Sigmoid colon (tissue), 7 donors: ENCODE results near the gene FAR1. TPM values are rescaled to one million over a fixed set of nuclear protein-coding genes. Genes with fewer than 3 reads are reported as not detected.

Source experiments
- DNase-seq: peaks from one replicate; pipeline ENCODE4 v3.0.0-alpha.2; 2019
- H3K27ac ChIP-seq, 4 donors: fragments of 200-600 bp; sonication (generic); one replicate each; pipeline ENCODE4 v1.5.1; 2016 to 2019; ENCODE audit warnings: mild to moderate bottlenecking in 1 of 4
- H3K27me3 ChIP-seq, 3 donors: fragments of 200-600 bp; sonication (generic); one replicate each; pipeline ENCODE4 v1.5.1; 2019; ENCODE audit warnings: mild to moderate bottlenecking in 1 of 3
- H3K36me3 ChIP-seq, 4 donors: fragments of 200-600 bp; sonication (generic); one replicate each; pipeline ENCODE4 v1.5.1; 2016 to 2019
- H3K4me1 ChIP-seq, 4 donors: fragments of 200-600 bp; sonication (generic); one replicate each; pipeline ENCODE4 v1.5.1; 2017 to 2019
- H3K4me3 ChIP-seq, 4 donors: fragments of 200-600 bp; sonication (generic); one replicate each; pipeline ENCODE4 v1.5.1; 2017 to 2019; ENCODE audit warnings: mild to moderate bottlenecking in 2 of 4, moderate library complexity in 1 of 4
- H3K9me3 ChIP-seq, 4 donors: fragments of 200-600 bp in 3 of 4; sonication (generic) in 3 of 4; one replicate each; pipeline versions ENCODE4 v1.5.1 to v1.6.1; 2013 to 2019
- CTCF ChIP-seq, 4 experiments: fragments of 450-650 bp in 3 of 4; fragments of 200-600 bp in 1 of 4; IDR thresholded peaks; one replicate each; pipeline ENCODE4 v1.5.1; 2016 to 2019; ENCODE audit warnings: antibody characterized with exemption in 4 of 4, mild to moderate bottlenecking in 3 of 4, moderate library complexity in 2 of 4
- EP300 ChIP-seq, 4 donors: sonication (generic); formaldehyde crosslinking; IDR thresholded peaks; one replicate each; pipeline ENCODE4 v1.6.1; 2017; ENCODE audit warnings: antibody characterized with exemption in 4 of 4
- POLR2A ChIP-seq, 2 donors: fragments of 450-650 bp; IDR thresholded peaks; one replicate each; pipeline ENCODE4 v1.6.1; 2016; ENCODE audit warnings: antibody characterized with exemption in 2 of 2, mild to moderate bottlenecking in 2 of 2, moderate library complexity in 2 of 2
- POLR2AphosphoS5 ChIP-seq, 4 donors: sonication (generic); formaldehyde crosslinking; IDR thresholded peaks; one replicate each; pipeline ENCODE4 v1.6.1; 2017; ENCODE audit warnings: antibody characterized with exemption in 4 of 4
- WGBS, 2 donors: extraction: QIAGEN DNeasy Blood & Tissue Kit; methylation state at CpG; one replicate each; pipeline ENCODE4 v1.1.7; 2013; 5-methylcytosine and 5-hydroxymethylcytosine counted together
- intact Hi-C: fragments of 100-400 bp; cut with DNase I; formaldehyde crosslinking; loops from one replicate; pipeline ENCODE4 v1.15.1; 2023
- polyA plus RNA-seq, 3 donors: library from polyadenylated mRNA; stranded (reverse); fragments of 200-250 nt; gene quantifications; one replicate each; pipeline ENCODE4 v1.2.3, GENCODE V29; 2013
- total RNA-seq, 4 donors: library from RNA; depleted of rRNA; stranded (reverse); fragments of >200 nt; gene quantifications; one replicate each; pipeline ENCODE4 v1.1.0, GENCODE V29; 2016
- donor health status: healthy with polysubstance abuse.
- donor health status: Bipolar disorder and iron deficiency.
- donor health status: healthy.

FAR1 gene
- total and polyA plus RNA-seq, 7 donors = 22.8 to 52.1 (median 37.1) TPM

GRCh38 chr11:13685461-13686108, 17.1 kb downstream of the FAR1 start:
- Histone ChIP-seq H3K27ac (no peak overlapping the region), H3K4me3 (no peak overlapping the region), H3K9me3 (no peaks in the 10 kb centered on the region), H3K36me3 (no peaks in the 10 kb centered on the region), H3K27me3 (no peaks in the 10 kb centered on the region), H3K4me1 (peaks cover 0 to 17% (median 6%) of the 10 kb centered on the region in 4 donors)
- WGBS, 2 donors = 74 to 79% methylated on average over 5 of the region's 5 CpGs
- intact Hi-C loops = no loop called here
- no peak for TF ChIP-seq POLR2A (IDR thresholded peaks at IDR 0.05)
- TF ChIP-seq POLR2AphosphoS5 (IDR thresholded peaks at IDR 0.05) = no peak
- TF ChIP-seq EP300 (IDR thresholded peaks at IDR 0.05) = no peak
- no peak for TF ChIP-seq CTCF (IDR thresholded peaks at IDR 0.05)
- no peak for DNase-seq

- TF ChIP-seq POLR2AphosphoS5 (IDR thresholded peaks at IDR 0.05) (no peak), POLR2A (IDR thresholded peaks at IDR 0.05) (no peak), CTCF (IDR thresholded peaks at IDR 0.05) (no peak), EP300 (IDR thresholded peaks at IDR 0.05) (no peak)
- Histone ChIP-seq H3K36me3 (no peaks in the 10 kb centered on the region), H3K27me3 (no peaks in the 10 kb centered on the region), H3K4me3 (no peak overlapping the region), H3K4me1 (peaks cover 0 to 17% (median under 1%) of the 10 kb centered on the region in 4 donors), H3K27ac (no peak overlapping the region), H3K9me3 (no peaks in the 10 kb centered on the region)
- no peak for DNase-seq
- intact Hi-C loops = no loop called here
- 65 to 77% methylated on average over 1 of the region's 1 CpG for WGBS, 2 donors
Observed at GRCh38 chr11:13686776-13687175, 18.3 kb downstream of the FAR1 start.

- intact Hi-C loops = no loop called here
- no peak for DNase-seq
- H3K27ac ChIP-seq = no peak overlapping the region
- no peaks in the 10 kb centered on the region for H3K27me3 ChIP-seq
- H3K9me3 ChIP-seq = no peaks in the 10 kb centered on the region
- 96% methylated on average over 3 of the region's 3 CpGs for WGBS, 2 donors
- TF ChIP-seq EP300 (IDR thresholded peaks at IDR 0.05) (no peak), POLR2A (IDR thresholded peaks at IDR 0.05) (no peak), CTCF (IDR thresholded peaks at IDR 0.05) (no peak), POLR2AphosphoS5 (IDR thresholded peaks at IDR 0.05) (no peak)
- no peak overlapping the region for H3K4me3 ChIP-seq
- H3K4me1 ChIP-seq = peaks cover 0 to 12% (median 0%) of the 10 kb centered on the region in 4 donors
- H3K36me3 ChIP-seq = no peaks in the 10 kb centered on the region
Observed at GRCh38 chr11:13687271-13687670, 18.8 kb downstream of the FAR1 start.

- Histone ChIP-seq H3K4me1 (peaks cover 0 to 13% (median 4%) of the 10 kb centered on the region in 4 donors), H3K4me3 (no peak overlapping the region), H3K36me3 (peaks cover 0 to 12% (median 0%) of the 10 kb centered on the region in 4 donors), H3K9me3 (no peaks in the 10 kb centered on the region), H3K27me3 (no peaks in the 10 kb centered on the region), H3K27ac (no peak overlapping the region)
- no peak for DNase-seq
- intact Hi-C loops = no loop called here
- no peak for TF ChIP-seq EP300 (IDR thresholded peaks at IDR 0.05)
- no peak for TF ChIP-seq CTCF (IDR thresholded peaks at IDR 0.05)
- no peak for TF ChIP-seq POLR2AphosphoS5 (IDR thresholded peaks at IDR 0.05)
- no peak for TF ChIP-seq POLR2A (IDR thresholded peaks at IDR 0.05)
- WGBS, 2 donors = 96 to 98% methylated on average over 3 of the region's 3 CpGs
Observed at GRCh38 chr11:13691286-13691899, 22.9 kb downstream of the FAR1 start.
